ACC112 (cell line): Measurements from ENCODE around the gene SMG9.

Experiments used
- H2AFZ ChIP-seq: fragments of 200-600 bp; sonication (generic); one replicate; pipeline ENCODE4 v1.6.0; 2017; ENCODE audit warnings: antibody characterized with exemption, low read length; ENCODE audit not compliant: unreplicated experiment
- H3K27ac ChIP-seq: fragments of 200-600 bp; sonication (generic); 2 replicates; pipeline ENCODE4 v1.5.1; 2014; ENCODE audit warnings: low read depth, mild to moderate bottlenecking, antibody characterized with exemption, low read length, moderate library complexity
- H3K27me3 ChIP-seq: fragments of 200-600 bp; sonication (generic); 2 replicates; pipeline ENCODE4 v1.6.1; 2014; ENCODE audit warnings: mild to moderate bottlenecking, antibody characterized with exemption, low read length, moderate library complexity, mixed read lengths; ENCODE audit not compliant: insufficient read depth
- H3K36me3 ChIP-seq: fragments of 200-600 bp; sonication (generic); 2 replicates; pipeline ENCODE4 v1.6.1; 2016; ENCODE audit warnings: mild to moderate bottlenecking, antibody characterized with exemption, low read length, moderate library complexity, mixed read lengths; ENCODE audit not compliant: insufficient read depth
- H3K4me1 ChIP-seq: fragments of 200-600 bp; sonication (generic); one replicate; pipeline ENCODE4 v1.6.1; 2016; ENCODE audit warnings: low read length, mixed read lengths; ENCODE audit not compliant: insufficient read depth, unreplicated experiment, control insufficient read depth
- H3K4me3 ChIP-seq: fragments of 200-600 bp; sonication (generic); 2 replicates; pipeline ENCODE4 v1.5.1; 2014; ENCODE audit warnings: mild to moderate bottlenecking, low read depth, low read length
- H3K79me2 ChIP-seq: fragments of 200-600 bp; sonication (generic); one replicate; pipeline ENCODE4 v1.6.0; 2016; ENCODE audit warnings: low read length; ENCODE audit not compliant: control insufficient read depth, unreplicated experiment, insufficient read depth

The SMG9 gene

GRCh38 chr19:43723588-43723987 lies 31.2 kb downstream of the SMG9 start:
- Histone ChIP-seq H3K4me3 (no peak overlapping the region), H3K4me1 (no peaks in the 10 kb centered on the region), H3K36me3 (no peaks in the 10 kb centered on the region), H2AFZ (no peak overlapping the region), H3K27me3 (no peaks in the 10 kb centered on the region), H3K79me2 (no peaks in the 10 kb centered on the region), H3K27ac (no peak overlapping the region)

- H3K27me3 ChIP-seq, result no peaks in the 10 kb centered on the region
- H3K4me3 ChIP-seq, result no peak overlapping the region
- H3K27ac ChIP-seq, result no peak overlapping the region
- H3K79me2 ChIP-seq, result no peaks in the 10 kb centered on the region
- H2AFZ ChIP-seq, result no peak overlapping the region
- H3K36me3 ChIP-seq, result no peaks in the 10 kb centered on the region
- H3K4me1 ChIP-seq, result no peaks in the 10 kb centered on the region
Observed at GRCh38 chr19:43721469-43722048, 33.2 kb downstream of the SMG9 start.

GRCh38 chr19:43720936-43721335 lies 33.8 kb downstream of the SMG9 start:
- H3K4me3 ChIP-seq, result no peak overlapping the region
- H2AFZ ChIP-seq, result no peak overlapping the region
- no peaks in the 10 kb centered on the region for H3K36me3 ChIP-seq
- H3K27ac ChIP-seq, result no peak overlapping the region
- no peaks in the 10 kb centered on the region for H3K79me2 ChIP-seq
- H3K4me1 ChIP-seq, result no peaks in the 10 kb centered on the region
- H3K27me3 ChIP-seq, result no peaks in the 10 kb centered on the region

GRCh38 chr19:43719918-43720317 lies 34.8 kb downstream of the SMG9 start:
- H3K79me2 ChIP-seq, result no peaks in the 10 kb centered on the region
- H2AFZ ChIP-seq, result no peak overlapping the region
- H3K36me3 ChIP-seq, result no peaks in the 10 kb centered on the region
- H3K4me1 ChIP-seq, result no peaks in the 10 kb centered on the region
- no peak overlapping the region for H3K27ac ChIP-seq
- H3K27me3 ChIP-seq, result no peaks in the 10 kb centered on the region
- H3K4me3 ChIP-seq, result no peak overlapping the region

DNA sequence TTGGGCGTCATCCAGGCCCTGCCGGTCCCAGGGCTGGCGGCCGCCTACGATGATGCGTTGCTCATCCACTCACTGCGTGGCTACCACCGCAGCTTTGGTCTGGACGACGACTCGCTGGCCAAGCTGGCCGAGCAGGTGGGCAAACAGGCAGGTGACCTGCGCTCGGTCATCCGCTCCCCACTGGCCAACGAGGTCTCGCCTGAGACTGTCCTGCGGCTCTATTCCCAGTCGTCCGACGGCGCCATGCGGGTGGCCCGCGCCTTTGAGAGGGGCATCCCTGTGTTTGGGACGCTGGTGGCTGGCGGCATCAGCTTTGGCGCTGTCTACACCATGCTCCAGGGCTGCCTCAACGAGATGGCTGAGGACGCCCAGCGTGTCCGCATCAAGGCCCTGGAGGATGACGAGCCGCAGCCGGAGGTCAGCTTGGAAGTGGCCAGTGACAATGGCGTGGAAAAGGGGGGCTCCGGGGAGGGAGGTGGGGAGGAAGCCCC lies 35.3 kb downstream of the SMG9 start:
- Histone ChIP-seq H3K4me1 (no peaks in the 10 kb centered on the region), H3K79me2 (no peaks in the 10 kb centered on the region), H3K36me3 (no peaks in the 10 kb centered on the region), H3K27ac (no peak overlapping the region), H2AFZ (no peak overlapping the region), H3K27me3 (no peaks in the 10 kb centered on the region), H3K4me3 (no peak overlapping the region)

- Histone ChIP-seq H3K4me1 (no peaks in the 10 kb centered on the region), H3K79me2 (no peaks in the 10 kb centered on the region), H3K27ac (no peak overlapping the region), H2AFZ (no peak overlapping the region), H3K4me3 (no peak overlapping the region), H3K27me3 (no peaks in the 10 kb centered on the region), H3K36me3 (no peaks in the 10 kb centered on the region)
Observed at GRCh38 chr19:43718627-43719377, 36.0 kb downstream of the SMG9 start.

GRCh38 chr19:43715776-43716175 lies 39.0 kb downstream of the SMG9 start, which contains the start of gene IRGC:
TSS of gene IRGC (plus strand) at chr19:43716076. CDS start at chr19:43718559, 2,483 bp downstream.
- Histone ChIP-seq H3K27me3 (no peaks in the 10 kb centered on the region), H3K36me3 (no peaks in the 10 kb centered on the region), H3K4me3 (no peak within 1 kb of the TSS), H3K79me2 (no peaks in the 10 kb centered on the region), H3K4me1 (no peaks in the 10 kb centered on the region), H2AFZ (no peak within 1 kb of the TSS), H3K27ac (no peak within 1 kb of the TSS)

DNA sequence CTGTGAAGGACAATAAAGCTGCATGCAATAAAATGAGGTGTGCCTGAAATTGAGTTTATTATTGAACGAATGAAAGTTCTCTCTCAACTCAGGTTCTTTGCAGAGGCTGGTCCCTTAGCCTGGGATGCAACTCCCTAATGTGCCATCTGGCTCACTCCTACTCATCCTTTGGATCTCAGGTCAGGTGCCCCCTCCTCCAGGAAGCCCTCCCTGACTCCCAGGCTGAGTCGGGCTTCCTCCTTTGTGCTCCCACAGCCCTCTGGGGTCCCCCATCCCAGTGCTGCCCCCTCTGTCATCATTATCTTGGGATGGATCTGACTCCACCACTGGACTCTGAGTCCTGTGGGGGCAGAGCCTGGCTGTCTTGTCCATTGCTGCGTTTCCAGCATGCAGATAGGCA lies 41.6 kb downstream of the SMG9 start:
- no peaks in the 10 kb centered on the region for H3K27me3 ChIP-seq
- no peaks in the 10 kb centered on the region for H3K79me2 ChIP-seq
- no peak overlapping the region for H3K4me3 ChIP-seq
- no peak overlapping the region for H2AFZ ChIP-seq
- no peak overlapping the region for H3K27ac ChIP-seq
- no peaks in the 10 kb centered on the region for H3K36me3 ChIP-seq
- no peaks in the 10 kb centered on the region for H3K4me1 ChIP-seq

GRCh38 chr19:43711751-43712355 lies 42.9 kb downstream of the SMG9 start:
- Histone ChIP-seq H3K79me2 (no peaks in the 10 kb centered on the region), H3K4me1 (no peaks in the 10 kb centered on the region), H3K27me3 (no peaks in the 10 kb centered on the region), H3K4me3 (no peak overlapping the region), H2AFZ (no peak overlapping the region), H3K36me3 (no peaks in the 10 kb centered on the region), H3K27ac (no peak overlapping the region)

GRCh38 chr19:43708716-43709115 lies 46.0 kb downstream of the SMG9 start:
- Histone ChIP-seq H3K36me3 (no peaks in the 10 kb centered on the region), H3K4me1 (no peaks in the 10 kb centered on the region), H3K79me2 (no peaks in the 10 kb centered on the region), H3K27ac (no peak overlapping the region), H3K27me3 (no peaks in the 10 kb centered on the region), H3K4me3 (no peak overlapping the region), H2AFZ (no peak overlapping the region)
